ENCODE data around the gene LRRC4C.

The LRRC4C gene

DNA sequence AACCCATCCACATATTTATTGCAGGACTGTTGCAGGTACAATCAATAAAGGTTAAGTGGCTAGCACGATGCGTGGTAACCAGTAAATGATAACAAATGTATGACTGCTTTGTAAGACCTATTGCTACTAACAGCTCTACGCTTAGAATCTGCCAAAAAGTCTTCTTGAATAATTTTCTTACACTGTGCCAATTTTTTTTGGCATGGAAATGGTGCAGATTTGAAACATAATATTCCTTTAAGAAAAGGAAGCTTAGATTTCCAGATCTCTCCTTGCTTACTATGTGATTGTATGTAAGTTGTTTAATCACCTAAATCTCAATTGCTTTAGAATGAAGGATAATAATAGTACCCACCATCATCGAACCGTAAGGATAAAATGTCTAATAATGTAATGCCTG lies 192.0 kb downstream of the LRRC4C start:
- no peak overlapping the region for H3K4me3 ChIP-seq (ENCODE audit: low read depth, low read length)
- H3K4ac ChIP-seq (ENCODE audit: low read depth, low read length) = no peak overlapping the region
- DNase-seq = no peak
- H3K9me3 ChIP-seq (ENCODE audit: insufficient read depth, low read depth, low read length) = no peaks in the 10 kb centered on the region
- no peak overlapping the region for H3K14ac ChIP-seq (ENCODE audit: low read length)
- no peak overlapping the region for H3K18ac ChIP-seq (ENCODE audit: low read length)
- H2BK5ac ChIP-seq (ENCODE audit: low read depth, low read length, poor library complexity) = no peak overlapping the region
- H3K9ac ChIP-seq (ENCODE audit: low read length) = no peak overlapping the region
- no peaks in the 10 kb centered on the region for H3K79me2 ChIP-seq (ENCODE audit: control insufficient read depth, insufficient read depth, low read length, poor library complexity)
- H3K4me2 ChIP-seq (ENCODE audit: low read length) = no peak overlapping the region
- H2AK5ac ChIP-seq (ENCODE audit: low read length) = no peak overlapping the region
- H3K27ac ChIP-seq (ENCODE audit: low read depth, low read length) = no peak overlapping the region
- H2AFZ ChIP-seq (ENCODE audit: insufficient read depth, low read length, poor library complexity) = no peak overlapping the region
- no peaks in the 10 kb centered on the region for H3K79me1 ChIP-seq (ENCODE audit: low read length)
- no peaks in the 10 kb centered on the region for H3K36me3 ChIP-seq (ENCODE audit: control insufficient read depth in 1 of 2, insufficient read depth in 2 of 2, low read length in 2 of 2)
- no peak overlapping the region for H4K12ac ChIP-seq (ENCODE audit: low read depth, low read length)
- H4K8ac ChIP-seq (ENCODE audit: low read depth, low read length) = no peak overlapping the region
- H3K23ac ChIP-seq (ENCODE audit: low read length) = no peak overlapping the region
- no peak overlapping the region for H4K91ac ChIP-seq (ENCODE audit: low read depth, low read length)
- no peak overlapping the region for H2BK12ac ChIP-seq (ENCODE audit: low read length)
- H3K4me1 ChIP-seq (ENCODE audit: control insufficient read depth in 1 of 2, insufficient read depth in 2 of 2, low read length in 2 of 2) = no peaks in the 10 kb centered on the region
- H2BK120ac ChIP-seq (ENCODE audit: insufficient read depth, low read length, poor library complexity) = no peak overlapping the region
- WGBS (ENCODE audit: extremely low coverage, insufficient coverage, insufficient read length) = no CpG with 5 or more reads among the region's 5 CpGs
- H3K27me3 ChIP-seq (ENCODE audit: insufficient read depth, low read length) = no peaks in the 10 kb centered on the region

DNA sequence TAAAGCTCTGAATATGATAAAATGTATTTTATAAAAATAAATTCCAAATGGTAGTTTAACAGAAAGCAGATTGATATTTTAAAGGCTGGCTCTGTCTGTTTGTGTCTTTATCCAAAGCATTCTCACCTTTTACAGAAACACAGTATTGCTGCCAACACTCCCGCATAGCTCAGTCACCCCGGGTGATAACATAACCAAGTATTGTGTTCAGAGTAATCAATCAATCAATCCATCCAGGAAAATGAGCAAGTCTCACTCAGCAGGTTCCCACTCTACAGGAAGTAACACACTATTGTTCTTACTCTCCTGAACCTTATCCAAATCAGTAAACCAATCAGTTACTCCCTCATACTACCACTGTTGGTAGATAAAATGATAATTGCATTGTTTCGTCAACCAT lies 203.4 kb downstream of the LRRC4C start:
- Histone ChIP-seq H3K27me3 (ENCODE audit: insufficient read depth, low read length) (no peaks in the 10 kb centered on the region), H3K36me3 (ENCODE audit: control insufficient read depth in 1 of 2, insufficient read depth in 2 of 2, low read length in 2 of 2) (no peaks in the 10 kb centered on the region), H3K9me3 (ENCODE audit: insufficient read depth, low read depth, low read length) (no peaks in the 10 kb centered on the region), H3K79me2 (ENCODE audit: control insufficient read depth, insufficient read depth, low read length, poor library complexity) (no peaks in the 10 kb centered on the region), H3K4me1 (ENCODE audit: control insufficient read depth in 1 of 2, insufficient read depth in 2 of 2, low read length in 2 of 2) (no peaks in the 10 kb centered on the region), H2BK5ac (ENCODE audit: low read depth, low read length, poor library complexity) (no peak overlapping the region), H3K14ac (ENCODE audit: low read length) (no peak overlapping the region), H2AFZ (ENCODE audit: insufficient read depth, low read length, poor library complexity) (no peak overlapping the region), H2BK120ac (ENCODE audit: insufficient read depth, low read length, poor library complexity) (no peak overlapping the region), H2AK5ac (ENCODE audit: low read length) (no peak overlapping the region), H4K91ac (ENCODE audit: low read depth, low read length) (no peak overlapping the region), H4K8ac (ENCODE audit: low read depth, low read length) (no peak overlapping the region), H3K4me3 (ENCODE audit: low read depth, low read length) (no peak overlapping the region), H3K27ac (ENCODE audit: low read depth, low read length) (no peak overlapping the region), H4K12ac (ENCODE audit: low read depth, low read length) (no peak overlapping the region), H3K23ac (ENCODE audit: low read length) (no peak overlapping the region), H3K18ac (ENCODE audit: low read length) (no peak overlapping the region), H3K9ac (ENCODE audit: low read length) (no peak overlapping the region), H3K79me1 (ENCODE audit: low read length) (no peaks in the 10 kb centered on the region), H2BK12ac (ENCODE audit: low read length) (no peak overlapping the region), H3K4ac (ENCODE audit: low read depth, low read length) (no peak overlapping the region), H3K4me2 (ENCODE audit: low read length) (no peak overlapping the region)
- WGBS (ENCODE audit: extremely low coverage, insufficient coverage, insufficient read length) = no CpG with 5 or more reads among the region's 3 CpGs
- no peak for DNase-seq

DNA sequence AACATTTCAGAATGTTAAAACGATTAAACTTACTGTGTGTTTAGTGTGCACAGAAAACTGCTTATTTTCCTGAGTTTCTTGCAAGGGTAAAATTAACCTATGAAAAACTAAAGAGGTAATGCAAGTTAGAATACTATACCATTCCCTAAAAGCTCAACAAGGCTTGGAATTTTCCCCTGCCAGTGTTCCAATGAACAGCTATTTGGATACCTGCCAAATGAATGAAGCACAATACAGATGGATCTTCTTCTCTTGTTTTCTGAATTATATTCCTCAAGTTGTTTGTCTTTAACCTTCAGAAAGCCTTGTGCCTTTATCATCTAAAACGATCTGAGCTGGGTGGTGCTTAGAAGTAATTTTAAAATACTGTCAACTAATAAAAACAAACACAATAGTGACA lies 204.5 kb downstream of the LRRC4C start:
- Histone ChIP-seq H3K4ac (ENCODE audit: low read depth, low read length) (no peak overlapping the region), H3K4me1 (ENCODE audit: control insufficient read depth in 1 of 2, insufficient read depth in 2 of 2, low read length in 2 of 2) (no peaks in the 10 kb centered on the region), H4K91ac (ENCODE audit: low read depth, low read length) (no peak overlapping the region), H4K12ac (ENCODE audit: low read depth, low read length) (no peak overlapping the region), H3K27me3 (ENCODE audit: insufficient read depth, low read length) (no peaks in the 10 kb centered on the region), H3K27ac (ENCODE audit: low read depth, low read length) (no peak overlapping the region), H3K79me2 (ENCODE audit: control insufficient read depth, insufficient read depth, low read length, poor library complexity) (no peaks in the 10 kb centered on the region), H2BK12ac (ENCODE audit: low read length) (no peak overlapping the region), H3K23ac (ENCODE audit: low read length) (no peak overlapping the region), H3K14ac (ENCODE audit: low read length) (no peak overlapping the region), H3K36me3 (ENCODE audit: control insufficient read depth in 1 of 2, insufficient read depth in 2 of 2, low read length in 2 of 2) (no peaks in the 10 kb centered on the region), H3K4me2 (ENCODE audit: low read length) (no peak overlapping the region), H3K9ac (ENCODE audit: low read length) (no peak overlapping the region), H4K8ac (ENCODE audit: low read depth, low read length) (no peak overlapping the region), H3K18ac (ENCODE audit: low read length) (no peak overlapping the region), H2AFZ (ENCODE audit: insufficient read depth, low read length, poor library complexity) (no peak overlapping the region), H3K4me3 (ENCODE audit: low read depth, low read length) (no peak overlapping the region), H3K9me3 (ENCODE audit: insufficient read depth, low read depth, low read length) (no peaks in the 10 kb centered on the region), H2AK5ac (ENCODE audit: low read length) (no peak overlapping the region), H3K79me1 (ENCODE audit: low read length) (no peaks in the 10 kb centered on the region), H2BK5ac (ENCODE audit: low read depth, low read length, poor library complexity) (no peak overlapping the region), H2BK120ac (ENCODE audit: insufficient read depth, low read length, poor library complexity) (no peak overlapping the region)
- no CpG with 5 or more reads among the region's 2 CpGs for WGBS (ENCODE audit: extremely low coverage, insufficient coverage, insufficient read length)
- DNase-seq = no peak

DNA sequence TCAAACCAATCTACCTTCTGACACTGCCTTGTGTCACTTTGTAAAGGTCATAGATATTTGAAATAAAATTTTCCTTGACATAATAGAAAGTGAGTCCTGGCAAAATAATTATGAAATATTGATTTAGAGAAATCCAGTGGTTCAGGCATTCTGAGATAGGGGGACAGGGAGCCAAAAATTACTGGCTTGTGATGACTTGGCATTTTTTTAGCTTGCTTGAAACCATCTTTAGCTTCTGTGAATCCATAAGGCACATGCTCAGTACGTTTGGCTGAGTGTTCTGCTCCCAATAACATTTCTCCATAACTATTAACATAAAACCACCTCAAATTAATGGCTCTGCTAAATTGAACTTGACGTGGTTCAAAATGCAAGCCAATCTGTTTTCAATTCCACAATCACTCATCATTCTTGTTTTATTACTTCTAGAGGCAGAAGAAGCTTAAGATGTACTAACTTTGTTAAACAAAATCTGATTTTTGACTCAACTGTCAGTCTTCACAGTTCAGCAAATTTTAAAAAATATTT lies 209.0 kb downstream of the LRRC4C start:
- H3K79me2 ChIP-seq (ENCODE audit: control insufficient read depth, insufficient read depth, low read length, poor library complexity) = no peaks in the 10 kb centered on the region
- no peaks in the 10 kb centered on the region for H3K27me3 ChIP-seq (ENCODE audit: insufficient read depth, low read length)
- H4K12ac ChIP-seq (ENCODE audit: low read depth, low read length) = no peak overlapping the region
- H3K4me2 ChIP-seq (ENCODE audit: low read length) = no peak overlapping the region
- no peak overlapping the region for H3K9ac ChIP-seq (ENCODE audit: low read length)
- H2AK5ac ChIP-seq (ENCODE audit: low read length) = no peak overlapping the region
- no peak overlapping the region for H2BK120ac ChIP-seq (ENCODE audit: insufficient read depth, low read length, poor library complexity)
- no peak overlapping the region for H4K91ac ChIP-seq (ENCODE audit: low read depth, low read length)
- H3K4ac ChIP-seq (ENCODE audit: low read depth, low read length) = no peak overlapping the region
- WGBS (ENCODE audit: extremely low coverage, insufficient coverage, insufficient read length) = no CpG with 5 or more reads among the region's 2 CpGs
- H2BK5ac ChIP-seq (ENCODE audit: low read depth, low read length, poor library complexity) = no peak overlapping the region
- no peak overlapping the region for H3K23ac ChIP-seq (ENCODE audit: low read length)
- H3K14ac ChIP-seq (ENCODE audit: low read length) = no peak overlapping the region
- H3K79me1 ChIP-seq (ENCODE audit: low read length) = no peaks in the 10 kb centered on the region
- H4K8ac ChIP-seq (ENCODE audit: low read depth, low read length) = no peak overlapping the region
- H2AFZ ChIP-seq (ENCODE audit: insufficient read depth, low read length, poor library complexity) = no peak overlapping the region
- H3K4me3 ChIP-seq (ENCODE audit: low read depth, low read length) = no peak overlapping the region
- no peaks in the 10 kb centered on the region for H3K9me3 ChIP-seq (ENCODE audit: insufficient read depth, low read depth, low read length)
- no peaks in the 10 kb centered on the region for H3K36me3 ChIP-seq (ENCODE audit: control insufficient read depth in 1 of 2, insufficient read depth in 2 of 2, low read length in 2 of 2)
- H2BK12ac ChIP-seq (ENCODE audit: low read length) = no peak overlapping the region
- H3K27ac ChIP-seq (ENCODE audit: low read depth, low read length) = no peak overlapping the region
- no peaks in the 10 kb centered on the region for H3K4me1 ChIP-seq (ENCODE audit: control insufficient read depth in 1 of 2, insufficient read depth in 2 of 2, low read length in 2 of 2)
- DNase-seq = no peak
- no peak overlapping the region for H3K18ac ChIP-seq (ENCODE audit: low read length)
